GM19397 (cell line): ENCODE measurements around the gene GRB7.
"Not testable (repeated sequence)": the region's sequence is repeated elsewhere in the genome, so short reads cannot be mapped to it uniquely, and the experiment has no call there.

ENCODE experiments used
- ATAC-seq: cut with Tn5 transposase; IDR thresholded peaks from one replicate; pipeline ENCODE4 v1.9.1; 2021; ENCODE audit warnings: mild to moderate bottlenecking, moderate library complexity; ENCODE audit not compliant: unreplicated experiment

The GRB7 gene

DNA sequence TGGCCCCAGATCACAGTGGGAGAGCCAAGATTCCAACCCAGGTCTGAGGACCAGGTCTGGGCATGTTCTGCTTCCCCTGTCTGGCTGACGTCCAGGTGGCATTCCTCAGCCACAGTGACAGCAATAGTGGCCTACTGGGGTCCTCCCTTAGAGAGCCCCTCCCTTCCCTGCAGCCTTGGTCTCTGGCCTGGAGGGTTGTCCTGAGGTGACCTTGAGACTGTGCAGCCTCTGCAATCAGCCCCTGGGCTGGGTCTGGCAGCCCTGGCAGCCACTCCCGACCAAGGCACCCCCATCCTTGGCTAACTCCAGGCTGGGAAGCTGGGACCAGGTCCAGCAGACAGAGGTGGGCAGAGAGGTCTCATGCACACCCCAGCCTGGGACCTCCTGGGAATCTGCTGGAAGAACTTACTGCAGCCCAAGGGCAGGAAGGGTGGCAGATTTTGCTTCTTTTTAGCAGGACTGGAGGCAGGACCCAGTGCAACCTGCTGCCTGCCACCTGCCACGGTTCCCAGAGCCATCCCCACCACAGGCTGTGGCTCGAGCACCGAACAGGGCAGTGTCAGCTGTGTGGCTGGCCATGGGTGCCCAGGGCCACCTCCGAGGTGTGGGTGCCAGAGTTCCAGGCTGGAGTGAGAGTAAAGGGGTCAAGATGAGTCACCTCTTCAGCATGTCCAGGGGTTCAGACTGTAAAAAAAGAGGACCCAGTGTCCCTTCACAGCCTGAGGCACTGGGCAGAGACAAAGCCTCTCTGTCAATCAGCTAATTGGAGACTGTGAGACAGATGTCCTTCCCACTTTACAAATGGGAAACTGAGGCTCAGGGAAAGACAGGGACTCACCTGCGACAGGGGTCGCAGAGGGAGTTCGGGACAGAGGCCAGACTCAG is 12.6 kb downstream of the GRB7 start:
- ATAC-seq = no peak

DNA sequence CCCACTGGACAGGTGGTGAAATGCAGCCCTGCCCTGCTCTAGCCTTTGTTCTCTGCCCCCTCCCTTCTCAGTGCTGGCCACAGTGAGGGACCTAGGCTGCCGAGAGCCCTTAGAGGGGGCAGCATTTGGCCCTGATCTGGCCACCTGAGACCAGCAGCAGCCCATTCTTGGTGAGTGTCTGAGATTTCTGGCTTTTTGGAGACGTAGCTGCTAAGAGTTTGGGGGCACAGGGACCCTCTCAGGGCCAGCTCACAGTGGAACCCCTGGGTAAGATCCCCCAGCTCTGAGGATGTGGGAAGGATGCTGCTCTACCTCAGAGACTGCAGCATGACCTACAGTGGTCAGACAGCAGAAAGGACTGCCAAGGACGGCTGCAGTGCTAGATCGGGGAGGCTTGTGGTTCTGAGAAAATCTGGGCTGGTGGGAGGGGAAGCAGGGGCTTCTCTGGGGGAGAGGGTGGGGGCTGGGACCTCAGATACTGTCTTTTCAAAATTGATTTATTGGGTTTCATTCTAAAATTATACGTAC is 13.3 kb downstream of the GRB7 start:
- no peak for ATAC-seq

DNA sequence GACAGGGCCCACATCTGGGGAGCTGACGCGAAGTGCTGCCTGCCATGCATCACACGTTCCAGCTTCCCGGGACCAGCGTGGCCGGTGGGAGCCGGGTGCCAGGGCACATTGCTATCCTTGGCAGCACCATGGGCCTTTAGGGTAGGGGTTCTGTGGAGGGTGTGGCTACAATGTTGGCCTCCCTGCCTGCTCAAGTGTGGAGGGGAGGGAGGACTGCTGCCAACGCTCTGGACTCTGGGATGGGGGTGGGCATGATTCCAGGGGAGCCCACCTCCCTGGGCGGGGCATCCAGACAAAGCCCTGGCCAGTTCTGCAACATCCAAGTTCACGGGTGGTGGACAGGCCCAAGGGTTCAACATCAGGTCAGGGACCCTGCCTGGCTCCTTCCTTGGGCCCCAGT is 13.9 kb downstream of the GRB7 start:
- no peak for ATAC-seq

DNA sequence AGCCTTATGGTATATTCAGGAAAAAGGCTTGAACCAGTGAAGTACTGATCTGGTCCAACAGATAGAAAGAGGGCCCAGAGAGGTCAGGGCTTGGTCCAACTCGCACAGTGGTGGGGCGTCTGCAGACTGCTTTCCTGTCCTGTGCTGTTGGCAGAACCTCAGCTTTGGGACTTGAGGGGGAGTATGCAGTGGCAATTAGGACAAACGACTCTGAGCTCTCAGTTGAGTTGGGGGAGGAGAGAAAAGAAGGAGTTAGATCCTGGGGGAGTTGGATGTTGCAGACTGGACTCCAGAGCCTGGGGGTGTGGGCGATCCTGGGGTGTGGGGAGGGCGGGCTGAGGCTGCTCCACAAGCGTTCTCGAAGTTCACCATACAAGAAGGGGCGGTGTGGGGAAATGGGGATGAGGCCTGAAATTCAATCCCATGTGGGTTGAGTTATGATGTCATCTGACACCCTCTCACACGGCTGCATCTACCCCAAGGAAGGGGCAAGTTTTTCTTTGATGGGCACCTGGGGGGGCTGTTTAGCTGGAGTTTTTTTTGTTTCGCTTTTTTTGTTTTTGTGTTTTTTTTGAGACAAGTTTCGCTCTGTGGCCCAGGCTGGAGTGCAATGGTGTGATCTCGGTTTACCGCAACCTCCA is 14.6 kb downstream of the GRB7 start:
- no peak for ATAC-seq

DNA sequence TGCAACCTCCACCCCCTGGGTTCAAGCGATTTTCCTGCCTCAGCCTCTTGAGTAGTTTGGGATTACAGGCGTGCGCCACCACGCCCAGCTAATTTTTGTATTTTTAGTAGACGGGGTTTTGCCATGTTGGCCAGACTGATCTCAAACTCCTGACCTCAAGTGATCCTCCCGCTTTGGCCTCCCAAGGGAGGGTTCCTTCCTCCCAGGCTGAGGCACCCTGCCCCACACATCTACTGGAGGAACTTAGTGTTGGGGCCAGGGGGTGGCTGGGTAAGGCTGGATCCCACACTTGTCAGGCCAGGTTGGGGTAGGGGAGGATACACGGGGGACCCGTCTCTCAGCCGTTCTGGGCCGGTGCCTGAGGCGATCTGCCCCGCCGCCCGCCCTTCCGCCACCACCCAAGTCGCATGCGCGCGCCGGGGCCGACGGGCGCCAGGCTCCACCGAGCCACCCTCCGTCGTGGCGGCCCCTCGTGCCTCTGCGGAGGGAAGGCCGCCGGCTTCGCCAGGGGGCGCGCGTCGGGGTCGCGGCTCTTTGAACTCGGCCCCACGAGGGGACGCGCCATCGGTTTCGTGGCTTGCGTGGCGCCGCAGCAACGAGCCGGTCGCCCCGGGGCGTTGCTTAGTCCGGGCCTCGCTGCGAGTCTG is 15.9 kb downstream of the GRB7 start:
- ATAC-seq = peak; percentile 28

DNA sequence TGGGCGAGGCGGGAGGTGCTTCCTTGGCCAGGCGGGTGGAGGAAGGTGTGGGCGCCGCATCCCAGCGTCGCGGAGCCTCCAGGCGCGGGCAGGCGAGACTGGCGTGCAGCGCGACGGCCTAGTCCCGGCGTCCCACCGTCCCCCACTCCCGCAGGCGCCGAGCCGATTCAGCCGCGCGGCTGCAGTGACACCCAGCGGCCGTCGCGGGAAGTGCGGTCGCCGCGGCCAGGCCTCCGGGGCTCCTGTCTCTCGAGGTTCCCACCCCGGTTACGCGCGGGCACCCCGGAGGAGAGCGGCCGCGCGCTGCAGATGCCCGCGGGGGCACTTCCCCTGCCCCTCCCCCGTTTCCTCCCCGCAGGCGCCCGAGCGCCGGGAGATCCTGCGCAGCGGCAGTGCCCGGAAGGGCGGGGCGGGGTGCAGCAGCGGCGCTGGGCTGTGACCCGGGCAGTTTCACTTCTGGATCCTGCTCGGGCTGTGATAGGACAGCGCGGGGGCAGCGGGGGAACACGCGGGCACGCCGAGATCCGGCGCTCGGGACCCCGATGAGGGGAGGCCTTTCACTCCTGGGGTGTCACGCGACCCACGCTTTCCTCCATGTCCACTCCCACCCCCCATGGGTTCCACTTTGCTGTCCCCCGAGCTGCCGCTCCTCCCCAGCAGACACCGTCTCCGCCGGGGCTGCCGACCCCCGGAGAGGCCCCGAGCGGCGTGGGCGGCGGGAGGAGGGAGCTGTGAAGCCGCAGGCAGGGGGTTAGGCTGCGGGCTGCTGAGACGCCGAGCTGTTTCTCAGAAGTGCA is 16.6 kb downstream of the GRB7 start:
- ATAC-seq = peak; percentile 63

DNA sequence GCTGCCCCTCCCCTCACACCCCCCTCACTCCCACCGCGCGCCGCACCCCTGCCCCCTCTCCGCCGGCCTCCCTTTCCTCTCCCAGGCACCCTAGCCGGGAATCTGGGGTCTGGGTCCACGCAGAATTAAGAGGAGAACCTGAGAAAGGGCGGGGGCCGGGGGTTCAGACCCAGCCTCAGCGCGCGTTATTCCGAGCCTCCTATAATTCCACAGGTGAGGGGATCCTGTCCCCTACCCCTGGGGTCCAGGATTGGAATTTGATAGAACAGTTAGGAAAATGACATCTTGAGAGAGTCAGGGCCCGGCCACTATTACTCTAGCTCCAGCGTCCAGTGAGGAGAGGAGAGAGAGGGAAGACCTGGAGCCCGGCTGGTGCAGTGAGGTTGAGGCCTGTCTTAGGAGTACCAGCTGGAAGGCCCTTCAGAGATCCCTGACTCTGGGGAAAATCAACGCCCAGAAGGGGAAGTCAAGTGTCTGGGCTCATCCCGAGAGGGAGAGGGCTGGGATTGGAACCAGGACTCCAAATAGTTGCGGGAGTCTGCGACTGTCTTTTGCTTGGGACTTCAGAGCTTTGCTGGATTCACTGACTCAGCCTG is 17.3 kb downstream of the GRB7 start:
- no peak for ATAC-seq

DNA sequence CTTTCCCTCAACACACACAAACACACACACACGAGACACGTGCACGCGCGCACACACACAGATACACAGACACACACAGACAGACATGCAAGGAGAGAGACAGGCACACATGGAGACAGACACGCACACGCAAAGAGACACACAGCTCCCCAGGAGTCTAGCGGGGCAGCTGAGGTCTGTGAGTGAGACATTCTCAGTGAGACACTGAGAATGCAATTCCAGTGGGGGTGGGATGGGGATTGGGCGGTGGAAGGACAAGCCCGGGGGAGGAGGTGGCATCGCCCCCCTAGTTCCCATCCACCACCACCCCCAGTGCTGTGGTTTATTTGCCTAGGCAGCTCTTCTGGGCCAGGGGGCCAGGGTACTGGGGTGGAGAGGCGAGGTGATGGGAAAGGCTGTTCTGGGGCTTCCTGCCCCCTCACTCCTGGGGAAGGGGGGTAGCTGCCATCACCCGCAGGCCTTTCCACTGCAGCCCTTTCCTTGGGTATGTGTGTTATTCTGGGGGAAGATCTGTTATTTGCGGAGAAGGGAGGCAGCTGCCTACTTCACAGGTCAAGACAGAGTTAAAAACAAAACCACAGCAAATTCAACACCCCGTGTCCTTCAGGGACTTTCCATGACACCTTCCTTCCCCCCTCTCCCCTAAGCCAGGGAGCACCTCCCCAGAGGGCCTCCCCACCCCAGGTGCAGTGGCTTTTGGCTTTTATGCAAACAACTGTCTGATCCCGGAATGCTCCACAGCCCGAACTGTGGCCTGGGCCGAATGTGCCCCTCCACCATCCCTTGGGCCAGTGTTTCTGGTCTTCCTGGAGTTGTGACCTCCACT is 18.0 kb downstream of the GRB7 start:
- no peak for ATAC-seq

DNA sequence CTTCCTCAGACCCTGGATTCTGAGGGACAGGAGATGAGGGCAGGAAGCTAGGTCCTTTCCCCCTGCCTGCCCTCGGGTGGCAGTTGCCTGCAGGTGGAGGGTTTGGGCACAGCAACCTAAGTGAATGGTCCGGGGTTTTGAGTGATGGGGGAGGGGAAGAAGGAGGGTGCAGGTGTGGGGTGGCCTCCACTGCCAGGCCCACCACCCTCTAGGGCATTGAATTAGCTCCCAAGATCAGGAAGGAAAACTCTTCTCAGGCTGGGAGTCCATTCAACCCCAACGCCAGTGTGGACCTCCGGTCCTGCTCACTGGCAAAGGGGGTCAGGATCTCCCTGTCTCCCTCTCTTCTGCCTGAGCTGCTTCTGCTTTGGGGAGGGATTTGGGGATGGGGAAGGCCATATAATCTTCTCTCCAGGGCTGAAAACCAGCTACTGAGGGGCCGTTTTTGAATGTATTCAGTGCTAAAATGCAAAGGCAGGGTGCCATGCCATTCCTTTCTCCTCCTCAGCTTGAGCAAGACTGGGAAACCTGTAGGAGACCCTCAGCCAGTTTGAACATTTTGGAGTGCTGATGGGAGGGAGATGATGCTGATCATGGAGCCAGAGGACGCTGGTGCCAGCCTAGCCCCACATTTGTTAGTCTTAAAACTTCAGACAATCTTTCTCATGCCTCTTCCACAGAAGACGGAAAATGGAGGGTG is 18.8 kb downstream of the GRB7 start:
- no peak for ATAC-seq

DNA sequence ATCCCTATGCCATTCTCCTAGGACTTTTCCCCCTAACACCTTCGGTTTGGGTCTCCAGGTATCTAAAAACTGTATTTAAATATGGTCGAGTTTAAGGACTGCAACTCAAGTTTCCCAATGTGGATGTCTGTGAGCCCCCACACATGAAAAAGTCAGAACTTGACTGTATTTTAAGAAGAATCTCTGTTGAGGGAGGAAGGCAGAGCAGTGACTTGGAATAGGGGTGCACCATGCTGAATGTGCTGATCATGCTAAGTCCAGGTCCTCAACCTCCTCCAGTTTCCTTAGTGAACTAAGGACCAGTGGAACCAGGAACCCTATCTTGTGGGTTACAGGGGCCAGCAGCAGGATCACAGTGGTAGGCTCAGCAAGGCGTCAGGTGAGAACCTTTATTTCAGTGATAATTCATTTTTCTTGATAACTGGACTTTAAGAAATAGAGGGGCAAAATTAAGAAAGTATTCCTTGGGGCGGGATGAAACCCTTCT is 19.5 kb downstream of the GRB7 start:
- no peak for ATAC-seq

DNA sequence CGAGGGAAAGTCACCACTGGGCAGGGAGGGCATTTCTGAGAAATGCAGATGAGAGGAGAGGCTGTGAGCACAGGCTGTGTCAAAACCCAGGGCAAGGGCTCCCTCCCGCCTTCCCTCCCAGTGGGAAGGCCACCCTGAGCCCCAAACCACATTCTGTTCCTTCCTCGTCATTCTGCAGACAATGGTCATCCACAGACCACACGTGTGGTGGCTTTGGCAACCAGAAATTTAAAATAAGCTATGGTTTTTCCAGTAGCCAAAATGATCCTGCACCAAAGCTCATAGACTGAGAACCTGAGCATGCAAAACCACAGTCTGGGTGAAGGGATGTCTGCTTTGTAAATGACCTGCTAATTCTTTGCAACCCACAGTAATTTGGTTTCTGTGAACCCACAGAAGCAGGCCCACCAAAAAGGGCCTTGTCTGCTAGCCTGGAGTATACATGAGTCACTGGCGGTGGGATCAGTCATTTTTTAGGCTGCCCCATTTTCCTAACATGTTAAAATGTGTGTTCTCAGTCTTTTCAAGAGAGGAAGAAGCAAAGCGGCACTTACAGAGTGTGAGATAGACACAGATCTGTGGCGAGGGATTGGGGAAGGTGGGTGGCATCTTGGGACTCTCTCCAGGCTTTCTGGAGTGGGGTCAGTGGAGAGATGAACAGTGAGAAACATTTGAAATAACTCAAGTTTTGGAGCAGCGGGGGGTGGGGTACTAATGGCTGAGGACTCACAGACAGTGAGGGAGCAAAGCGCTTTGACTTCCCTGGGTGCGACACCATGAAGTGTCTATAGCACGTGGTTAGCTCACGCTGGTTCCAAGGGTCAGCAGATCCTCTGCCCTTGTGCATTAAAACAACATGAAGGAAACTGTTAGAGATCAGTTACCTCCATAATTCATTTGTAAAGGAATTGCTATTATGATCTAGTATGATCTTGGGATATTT is 20.5 kb downstream of the GRB7 start:
- no peak for ATAC-seq

DNA sequence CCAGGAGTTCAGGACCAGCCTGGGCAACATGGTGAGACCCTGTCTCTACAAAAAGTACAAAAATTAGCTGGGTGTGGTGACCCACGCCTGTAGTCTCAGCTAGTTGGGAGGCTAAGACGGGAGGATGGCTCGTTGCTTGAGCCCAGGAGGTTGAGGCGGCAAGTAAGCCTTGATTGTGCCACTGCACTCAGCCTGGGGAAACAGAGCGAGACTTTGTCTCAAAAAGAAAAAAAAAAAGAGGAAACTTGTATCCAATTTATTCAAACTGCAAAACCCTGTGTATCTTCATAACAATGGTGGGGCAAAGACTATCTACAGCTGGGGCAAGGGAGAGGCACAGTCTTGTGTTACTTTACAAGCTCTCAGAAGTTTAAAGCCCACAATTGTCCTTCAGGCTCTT is 21.5 kb downstream of the GRB7 start:
- ATAC-seq = no peak

DNA sequence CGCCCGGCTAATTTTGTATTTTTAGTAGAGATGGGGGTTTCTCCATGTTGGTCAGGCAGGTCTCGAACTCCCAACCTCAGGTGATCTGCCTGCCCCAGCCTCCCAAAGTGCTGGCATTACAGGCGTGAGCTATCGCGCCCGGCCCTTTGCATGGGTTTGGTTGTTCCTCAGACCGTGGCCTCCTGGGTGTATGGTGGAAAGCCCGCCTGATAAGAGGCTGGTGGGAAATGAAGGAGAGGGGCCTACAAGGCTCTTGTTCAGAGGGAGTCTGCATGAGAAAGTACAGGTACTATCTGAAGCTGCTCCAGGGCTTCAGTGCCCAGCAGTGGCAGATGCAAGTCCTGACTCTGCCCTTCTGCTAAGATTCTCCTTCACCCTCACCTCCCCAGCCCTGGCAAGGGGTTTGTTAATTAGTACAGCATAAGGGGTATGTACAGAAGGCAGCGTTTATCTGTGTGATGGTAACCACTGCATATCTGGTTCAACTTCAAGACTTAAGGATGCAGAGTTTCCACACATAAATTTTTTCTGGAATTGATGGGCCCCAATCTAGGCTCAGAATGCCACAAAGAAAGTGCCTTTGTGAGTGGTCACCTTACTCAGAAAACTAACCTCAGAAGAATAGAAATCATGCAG is 24.2 kb downstream of the GRB7 start:
- ATAC-seq = no peak

DNA sequence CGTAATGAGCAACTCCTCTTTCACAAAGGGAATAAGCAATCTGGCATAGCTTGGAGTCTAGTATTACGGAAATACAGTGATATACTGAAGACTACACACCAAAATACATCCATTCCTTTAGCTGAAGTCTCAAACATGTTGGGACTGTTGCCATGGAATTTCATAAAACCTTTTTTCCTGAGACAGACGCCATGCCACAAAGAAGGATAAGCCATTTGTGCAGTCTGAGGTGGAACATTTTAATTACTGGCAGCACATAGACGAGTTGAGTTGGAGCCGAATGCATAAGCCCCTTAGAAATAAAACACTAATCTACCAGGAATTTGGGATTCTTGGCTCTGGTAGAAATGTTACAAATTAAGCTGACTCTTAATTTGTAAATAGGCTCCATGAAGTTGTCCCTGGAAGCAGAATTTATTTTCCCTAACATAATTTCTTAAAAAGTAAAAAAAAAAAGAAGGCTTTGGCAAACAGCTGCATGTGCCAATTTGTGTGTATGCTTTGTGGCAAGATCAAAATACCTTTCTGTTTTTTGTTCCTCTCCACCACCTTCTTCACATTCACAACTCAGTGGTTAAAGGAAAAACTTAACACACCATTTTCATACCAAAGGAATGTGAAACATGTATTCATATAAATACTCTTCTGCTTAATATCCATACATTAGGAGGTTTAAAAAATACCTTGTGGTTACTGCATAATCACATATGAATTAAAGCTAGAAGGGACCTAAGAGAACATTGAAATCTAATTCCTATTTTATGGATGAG is 25.5 kb downstream of the GRB7 start:
- ATAC-seq = no peak

DNA sequence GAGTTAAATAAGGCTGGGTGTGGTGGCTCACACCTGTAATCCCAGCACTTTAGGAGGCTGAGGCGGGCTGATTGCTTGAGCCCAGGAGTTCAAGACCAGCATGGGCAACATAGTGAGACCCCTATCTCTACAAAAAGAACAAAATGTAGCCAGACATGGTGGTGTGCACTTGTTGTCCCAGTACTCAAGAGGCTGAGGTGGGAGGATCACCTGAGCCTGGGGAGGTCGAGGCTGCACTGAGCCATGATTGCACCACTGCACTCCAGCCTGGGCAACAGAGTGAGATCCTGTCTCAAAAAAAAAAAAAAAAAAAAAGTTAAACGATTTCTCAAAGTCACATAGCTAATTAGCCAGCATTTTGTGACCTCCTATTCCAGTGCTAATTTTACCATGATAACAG is 26.4 kb downstream of the GRB7 start:
- not testable (repeated sequence) for ATAC-seq

DNA sequence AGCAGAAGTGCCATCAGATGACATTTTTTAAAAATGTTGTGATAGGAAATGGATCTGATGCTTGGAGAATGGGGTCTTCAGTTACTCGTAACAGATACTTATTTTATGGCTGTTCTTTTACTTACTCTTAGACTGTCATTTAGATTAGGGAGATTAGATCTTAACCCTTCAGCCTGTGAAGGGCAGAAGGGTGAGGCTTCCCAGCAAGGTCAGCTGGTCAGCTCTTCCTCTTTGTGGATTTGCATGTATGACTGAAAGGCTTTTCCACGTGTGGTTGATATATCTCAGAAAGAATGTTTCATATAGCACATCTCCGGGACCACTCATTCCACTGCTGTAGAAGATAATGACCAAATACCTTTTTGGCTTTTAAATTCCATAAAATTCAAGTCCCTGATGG is 27.4 kb downstream of the GRB7 start:
- ATAC-seq = no peak

DNA sequence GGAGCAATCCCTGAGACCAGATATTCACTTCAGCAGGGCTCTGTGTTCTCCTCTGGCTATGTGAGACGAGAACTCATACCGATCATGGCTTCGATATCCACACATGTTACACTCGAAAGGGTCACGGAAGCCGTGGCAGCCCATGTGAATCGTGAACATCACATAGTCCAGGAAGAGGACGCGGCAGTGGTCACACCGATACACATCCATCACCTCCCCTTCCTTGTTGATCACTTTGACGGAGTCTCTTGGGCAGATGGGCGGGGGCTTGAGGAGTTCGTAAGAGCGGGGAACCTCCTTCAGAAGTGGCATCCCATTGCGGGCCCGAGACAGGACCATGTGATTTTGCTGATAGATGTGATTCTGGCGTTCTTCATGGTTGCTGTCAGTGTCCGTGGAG is 28.0 kb downstream of the GRB7 start:
- no peak for ATAC-seq
